Stomach (tissue), 4 donors: Measurements from ENCODE around the gene PCSK7.
"Not testable (repeated sequence)": the region's sequence is repeated elsewhere in the genome, so short reads cannot be mapped to it uniquely, and the experiment has no call there.

Experiments
- POLR2A ChIP-seq, 4 donors: fragments of 450-650 bp; IDR thresholded peaks; one replicate each; pipeline ENCODE4 v1.6.1; 2016; ENCODE audit warnings: antibody characterized with exemption in 4 of 4, control low read depth in 2 of 4, mild to moderate bottlenecking in 1 of 4, moderate library complexity in 1 of 4
- TF ChIP-seq, protein P1 (sequence below), 7 experiments: fragments of 450-650 bp in 4 of 7; fragments of 200-600 bp in 3 of 7; sonication (generic) in 3 of 7; IDR thresholded peaks; one replicate each; pipeline ENCODE4 v1.5.1; 2016 to 2019; ENCODE audit warnings: antibody characterized with exemption in 7 of 7, control low read depth in 2 of 7, mild to moderate bottlenecking in 1 of 7

DNA sequence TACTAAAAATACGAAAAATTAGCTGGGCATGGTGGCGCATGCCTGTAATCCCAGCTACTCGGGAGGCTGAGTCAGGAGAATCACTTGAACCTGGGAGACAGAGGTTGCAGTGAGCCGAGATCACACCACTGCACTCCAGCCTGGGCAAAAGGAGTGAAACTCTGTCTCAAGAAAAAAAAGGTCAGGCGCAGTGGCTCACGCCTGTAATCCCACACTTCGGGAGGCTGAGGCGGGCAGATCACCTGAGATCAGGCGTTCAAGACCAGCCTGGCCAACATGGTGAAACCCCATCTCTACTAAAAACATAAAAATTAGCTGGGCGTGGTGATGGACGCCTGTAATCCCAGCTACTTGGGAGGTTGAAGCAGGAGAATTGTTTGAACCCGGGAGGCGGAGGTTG is 48.7 kb downstream of the PCSK7 start:
- TF ChIP-seq POLR2A (IDR thresholded peaks at IDR 0.05), result not testable (repeated sequence)
- TF ChIP-seq, protein P1, sequence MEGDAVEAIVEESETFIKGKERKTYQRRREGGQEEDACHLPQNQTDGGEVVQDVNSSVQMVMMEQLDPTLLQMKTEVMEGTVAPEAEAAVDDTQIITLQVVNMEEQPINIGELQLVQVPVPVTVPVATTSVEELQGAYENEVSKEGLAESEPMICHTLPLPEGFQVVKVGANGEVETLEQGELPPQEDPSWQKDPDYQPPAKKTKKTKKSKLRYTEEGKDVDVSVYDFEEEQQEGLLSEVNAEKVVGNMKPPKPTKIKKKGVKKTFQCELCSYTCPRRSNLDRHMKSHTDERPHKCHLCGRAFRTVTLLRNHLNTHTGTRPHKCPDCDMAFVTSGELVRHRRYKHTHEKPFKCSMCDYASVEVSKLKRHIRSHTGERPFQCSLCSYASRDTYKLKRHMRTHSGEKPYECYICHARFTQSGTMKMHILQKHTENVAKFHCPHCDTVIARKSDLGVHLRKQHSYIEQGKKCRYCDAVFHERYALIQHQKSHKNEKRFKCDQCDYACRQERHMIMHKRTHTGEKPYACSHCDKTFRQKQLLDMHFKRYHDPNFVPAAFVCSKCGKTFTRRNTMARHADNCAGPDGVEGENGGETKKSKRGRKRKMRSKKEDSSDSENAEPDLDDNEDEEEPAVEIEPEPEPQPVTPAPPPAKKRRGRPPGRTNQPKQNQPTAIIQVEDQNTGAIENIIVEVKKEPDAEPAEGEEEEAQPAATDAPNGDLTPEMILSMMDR (IDR thresholded peaks at IDR 0.05), result not testable (repeated sequence)
